ENCODE measurements around the gene PCNX2.

The PCNX2 gene

DNA sequence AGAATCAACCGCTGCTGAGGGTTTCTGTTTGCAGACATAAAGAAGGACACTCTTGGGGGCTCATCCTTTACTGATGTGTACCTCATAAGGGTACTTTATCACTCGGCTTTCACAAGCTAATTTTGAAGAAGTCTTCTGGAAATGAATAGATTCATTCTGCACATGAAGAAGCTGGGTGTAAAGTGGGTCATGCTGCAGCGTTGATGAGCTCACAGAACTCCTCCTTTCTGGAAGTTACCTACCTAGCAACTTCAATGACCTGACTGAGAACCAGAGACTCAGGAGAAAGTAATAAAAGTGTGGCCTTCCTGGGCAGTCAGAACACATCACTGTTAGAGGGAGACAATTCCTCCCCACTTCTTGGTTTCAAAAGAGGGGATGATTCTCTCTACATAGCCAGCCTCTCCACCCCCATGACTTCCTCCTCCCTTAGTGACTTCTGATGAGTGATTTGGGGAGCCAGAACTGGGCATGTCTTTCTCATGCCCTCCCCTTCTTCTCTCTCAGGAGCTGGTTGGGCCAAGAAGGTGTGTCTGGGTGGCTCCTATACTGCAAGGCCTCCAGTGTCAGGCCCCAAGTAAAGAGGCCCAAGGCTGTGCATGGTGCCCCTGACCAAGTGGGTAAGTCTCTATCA is 27.0 kb downstream of the PCNX2 start:
- no peak for DNase-seq (ENCODE audit: extremely low read depth in 1 of 2, low read depth in 1 of 2)

DNA sequence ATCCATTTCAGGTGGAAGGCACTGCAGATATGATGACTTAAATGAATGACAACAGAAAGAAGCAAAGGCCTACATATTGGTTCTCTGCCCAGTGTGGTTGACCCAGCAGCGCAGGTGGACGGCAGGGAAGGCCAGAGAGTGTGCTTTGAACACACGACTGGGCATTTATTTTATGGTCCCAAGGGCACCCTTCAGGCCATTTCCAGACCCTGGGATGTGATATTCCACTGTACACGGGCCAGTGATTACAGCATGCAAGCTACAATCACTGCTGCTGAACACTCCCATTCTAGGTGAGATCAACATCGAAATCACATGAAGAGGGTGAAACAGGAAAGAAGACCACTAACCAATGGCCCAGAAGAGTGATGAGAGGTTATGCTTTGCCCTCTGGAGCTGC is 33.8 kb downstream of the PCNX2 start:
- no peak for DNase-seq (ENCODE audit: extremely low read depth in 1 of 2, low read depth in 1 of 2)

DNA sequence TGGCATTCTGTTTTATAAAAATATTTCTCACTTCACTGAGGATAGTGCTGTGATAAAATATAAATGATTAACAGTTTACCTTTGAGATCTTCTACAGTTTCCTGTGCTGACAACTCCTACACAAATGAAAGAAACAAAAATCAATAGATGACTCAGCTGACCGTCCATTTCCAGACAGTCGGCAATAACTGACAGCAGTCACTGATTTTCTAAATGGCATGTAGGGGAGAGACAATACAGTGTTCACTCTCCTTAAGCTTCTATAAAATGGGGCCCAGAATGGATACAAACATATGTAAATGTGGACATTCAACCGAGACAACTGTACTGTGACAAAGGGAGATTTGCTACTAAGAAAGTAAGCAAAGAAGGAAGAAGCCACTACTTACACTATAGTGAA is 34.3 kb downstream of the PCNX2 start:
- DNase-seq (ENCODE audit: extremely low read depth in 1 of 2, low read depth in 1 of 2): no peak

DNA sequence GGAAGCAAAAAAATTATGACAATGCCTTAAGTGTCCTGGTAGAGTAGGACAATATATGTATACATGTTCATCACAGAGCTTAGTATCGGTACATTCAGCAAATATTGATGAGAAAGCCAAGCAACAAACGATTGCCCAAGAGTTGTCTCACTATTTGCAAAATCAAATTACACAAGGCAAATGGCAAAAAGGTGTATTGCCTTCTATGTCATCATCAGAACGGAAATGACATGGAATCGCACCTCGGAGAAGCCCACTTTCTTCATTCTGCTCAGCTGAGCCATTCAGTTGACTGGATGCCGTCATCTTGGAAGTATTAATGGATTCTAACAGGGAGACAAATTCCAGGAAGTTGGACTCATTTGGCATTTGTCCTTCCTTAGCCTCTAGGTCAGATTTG is 37.7 kb downstream of the PCNX2 start:
- no peak for DNase-seq (ENCODE audit: extremely low read depth in 1 of 2, low read depth in 1 of 2)

DNA sequence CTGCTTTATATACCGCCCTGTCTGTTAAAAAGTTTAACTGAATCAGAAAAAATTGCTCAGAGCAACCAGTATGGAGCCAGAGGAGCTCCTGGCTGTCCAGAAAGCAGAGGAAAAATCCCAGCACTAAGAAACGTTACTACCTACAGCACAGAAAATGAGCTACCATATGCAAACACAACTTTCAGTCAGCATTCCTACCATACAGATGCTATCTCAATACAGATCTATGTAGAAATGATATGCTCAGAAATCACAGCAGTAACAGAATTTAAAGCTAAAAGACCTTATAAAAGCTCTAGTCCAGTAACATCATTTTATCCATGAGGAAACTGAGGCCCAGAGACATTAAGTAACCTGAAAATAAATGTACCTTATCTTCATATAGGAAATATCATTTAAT is 38.7 kb downstream of the PCNX2 start:
- no peak for DNase-seq (ENCODE audit: extremely low read depth in 1 of 2, low read depth in 1 of 2)

DNA sequence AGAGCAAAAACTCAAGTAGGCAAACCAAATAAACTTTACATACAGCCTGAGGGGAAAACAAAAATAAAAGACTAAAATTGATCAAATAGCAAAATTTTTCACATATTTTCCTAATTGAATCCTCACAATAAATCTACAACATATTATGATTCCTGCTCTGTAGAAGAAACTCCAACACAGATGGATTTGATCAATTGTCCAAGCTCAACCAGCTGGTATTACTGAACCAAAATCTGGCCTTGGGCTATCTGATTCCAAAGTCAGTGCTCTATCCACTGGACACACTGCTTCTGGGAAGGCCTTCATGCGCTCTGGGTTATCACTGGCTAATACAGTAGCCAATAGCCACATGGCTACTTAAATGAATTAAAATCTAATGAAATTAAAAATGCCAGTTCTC is 39.3 kb downstream of the PCNX2 start:
- DNase-seq (ENCODE audit: extremely low read depth in 1 of 2, low read depth in 1 of 2): no peak

DNA sequence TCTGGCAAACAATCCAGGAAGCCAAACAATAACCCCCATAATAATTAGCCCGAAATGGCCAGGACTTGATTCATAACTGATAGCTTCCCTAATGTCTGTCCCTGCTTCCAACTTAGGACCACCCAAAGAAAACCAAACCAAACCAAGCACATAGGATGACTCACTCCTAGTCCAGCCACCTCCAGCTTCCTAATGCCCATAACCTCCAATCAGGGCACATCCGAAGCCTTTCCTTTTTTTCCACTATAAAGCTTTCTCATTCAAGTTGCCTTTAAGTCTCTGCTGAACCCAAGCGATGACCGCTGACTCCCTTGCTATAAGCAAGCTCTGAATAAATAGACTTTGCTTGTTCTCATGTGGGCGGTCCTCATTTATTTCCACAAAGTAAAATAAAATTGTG is 40.4 kb downstream of the PCNX2 start:
- DNase-seq (ENCODE audit: extremely low read depth in 1 of 2, low read depth in 1 of 2): no peak

DNA sequence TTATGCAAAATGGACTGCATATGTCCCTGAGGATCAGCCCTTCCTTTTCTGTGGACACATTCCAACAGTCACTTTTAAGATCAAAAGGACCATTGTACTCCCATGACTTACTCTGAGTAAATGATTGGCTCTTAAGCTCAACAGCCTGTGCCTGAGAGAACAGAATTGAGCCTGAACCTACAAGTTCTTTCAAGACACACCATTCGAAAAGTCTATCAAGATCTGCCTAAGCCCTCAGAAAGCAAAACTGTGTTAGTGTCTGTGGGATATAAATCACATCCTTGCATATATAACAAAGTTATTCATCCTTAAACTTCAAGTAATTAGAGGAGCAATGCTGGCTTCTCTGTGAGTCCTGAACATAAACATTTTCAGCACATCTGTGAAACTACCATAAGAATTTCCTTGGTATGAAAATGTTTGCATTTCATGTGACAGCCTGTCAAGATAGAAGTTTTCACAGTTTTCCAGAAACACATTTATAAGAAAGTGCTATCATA is 41.6 kb downstream of the PCNX2 start:
- no peak for DNase-seq (ENCODE audit: extremely low read depth in 1 of 2, low read depth in 1 of 2)

DNA sequence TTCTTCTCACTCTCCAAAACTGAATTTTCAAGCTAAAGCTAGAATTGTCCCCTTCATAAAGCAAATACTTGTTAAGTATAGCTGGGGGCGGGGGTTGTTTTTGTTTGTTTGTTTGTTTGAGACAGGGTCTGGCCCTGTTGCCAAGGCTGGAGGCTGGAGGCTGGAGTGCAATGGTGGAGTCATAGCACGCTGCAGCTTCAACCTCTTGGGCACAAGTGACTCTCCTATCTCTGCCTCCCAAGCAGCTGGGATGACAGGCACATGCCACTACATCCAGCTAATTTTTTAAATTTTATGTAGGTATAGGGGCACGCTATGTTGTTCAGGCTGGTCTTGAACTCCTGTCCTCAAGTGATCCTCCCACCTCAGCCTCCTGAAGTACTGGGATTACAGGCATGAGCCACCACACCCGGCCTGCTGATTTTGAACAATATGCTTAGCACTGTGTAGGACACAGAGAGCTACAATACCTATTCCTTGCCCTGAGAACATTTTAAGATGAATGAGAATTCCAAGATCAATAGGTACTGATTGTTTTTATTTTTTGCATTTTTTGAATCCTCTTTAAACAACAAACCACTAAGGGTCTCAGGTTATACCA is 42.2 kb downstream of the PCNX2 start:
- DNase-seq (ENCODE audit: extremely low read depth in 1 of 2, low read depth in 1 of 2): no peak

DNA sequence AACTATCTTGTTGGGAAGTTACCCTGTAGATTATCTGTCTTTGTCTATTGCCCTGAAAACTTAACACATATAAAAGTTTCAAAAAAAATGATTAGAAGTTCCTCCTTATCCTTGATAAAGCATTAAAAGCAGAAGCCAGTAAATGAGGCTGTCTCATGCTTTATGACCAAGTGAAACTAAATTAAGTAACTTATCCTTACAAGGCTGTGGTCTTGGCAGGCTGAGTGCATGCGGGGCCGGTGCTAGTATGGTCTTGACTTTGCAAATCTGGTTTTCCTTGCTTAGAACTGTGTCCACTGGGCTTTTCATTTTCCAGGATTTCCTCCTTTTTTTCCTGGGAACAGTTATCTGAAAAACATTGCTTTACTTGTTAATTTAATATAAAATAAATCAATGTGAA is 43.1 kb downstream of the PCNX2 start:
- DNase-seq (ENCODE audit: extremely low read depth in 1 of 2, low read depth in 1 of 2): no peak

DNA sequence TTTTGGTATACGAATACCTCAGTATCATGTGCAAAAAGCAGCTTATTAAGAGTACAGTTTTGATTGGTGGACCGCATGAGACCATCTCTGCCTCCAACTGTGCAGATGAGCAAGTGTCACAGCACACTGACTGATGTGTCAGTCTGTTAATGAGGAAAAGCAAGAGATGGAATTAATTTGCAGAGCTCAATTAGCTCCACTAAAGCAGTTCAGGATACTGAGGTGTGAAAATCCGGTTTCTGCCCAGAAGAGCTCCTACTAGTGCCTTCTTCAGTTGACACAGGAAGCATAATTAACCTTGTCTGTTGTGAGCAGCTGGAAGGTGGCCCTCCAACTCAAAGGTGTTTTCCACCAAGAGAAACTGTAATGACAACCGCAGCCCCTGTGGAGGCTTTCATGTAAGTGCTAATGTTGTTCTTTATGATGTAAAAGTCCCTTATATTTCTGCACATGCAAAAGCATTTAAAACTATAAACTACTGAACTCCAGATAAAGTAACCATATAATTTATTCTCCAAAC is 44.3 kb downstream of the PCNX2 start:
- DNase-seq (ENCODE audit: extremely low read depth in 1 of 2, low read depth in 1 of 2): no peak

DNA sequence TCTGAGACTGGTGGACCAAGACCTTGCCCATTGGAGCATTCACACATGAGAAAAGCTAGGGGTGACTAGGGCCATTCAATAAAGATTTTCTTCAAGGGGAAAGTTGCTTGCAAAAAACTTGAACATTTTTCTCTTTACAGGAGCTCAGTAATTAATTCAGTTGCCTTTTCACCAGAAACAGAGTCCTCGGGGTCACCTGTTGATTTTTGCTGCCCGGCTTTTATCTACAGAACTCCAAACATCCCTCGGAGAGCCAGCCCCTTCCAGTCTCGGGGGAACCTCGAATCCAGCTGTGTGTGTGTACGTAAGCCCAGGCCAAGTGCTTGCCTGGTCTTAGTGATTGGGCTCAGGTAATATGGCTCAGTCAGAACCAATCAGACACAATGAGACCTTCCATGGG is 47.5 kb downstream of the PCNX2 start:
- DNase-seq (ENCODE audit: extremely low read depth in 1 of 2, low read depth in 1 of 2): no peak

DNA sequence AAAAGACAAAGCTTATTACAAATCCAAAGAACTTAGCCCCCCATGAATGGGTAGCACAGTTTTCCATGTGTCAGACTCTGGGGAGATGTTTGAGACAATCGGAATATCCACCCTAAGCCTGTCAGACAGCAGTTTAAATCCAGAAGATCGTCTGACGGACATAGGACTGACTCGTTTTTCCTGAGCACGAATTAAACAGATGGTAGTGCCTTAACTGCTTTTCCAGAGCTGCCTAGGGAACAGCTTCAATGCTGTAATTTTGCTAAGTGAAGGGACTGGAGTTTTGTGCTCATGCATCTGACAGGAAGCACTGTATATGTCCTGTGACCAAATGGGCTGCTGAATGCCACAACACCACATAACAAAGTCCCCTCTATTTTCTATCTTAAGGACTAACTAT is 48.6 kb downstream of the PCNX2 start:
- no peak for DNase-seq (ENCODE audit: extremely low read depth in 1 of 2, low read depth in 1 of 2)

DNA sequence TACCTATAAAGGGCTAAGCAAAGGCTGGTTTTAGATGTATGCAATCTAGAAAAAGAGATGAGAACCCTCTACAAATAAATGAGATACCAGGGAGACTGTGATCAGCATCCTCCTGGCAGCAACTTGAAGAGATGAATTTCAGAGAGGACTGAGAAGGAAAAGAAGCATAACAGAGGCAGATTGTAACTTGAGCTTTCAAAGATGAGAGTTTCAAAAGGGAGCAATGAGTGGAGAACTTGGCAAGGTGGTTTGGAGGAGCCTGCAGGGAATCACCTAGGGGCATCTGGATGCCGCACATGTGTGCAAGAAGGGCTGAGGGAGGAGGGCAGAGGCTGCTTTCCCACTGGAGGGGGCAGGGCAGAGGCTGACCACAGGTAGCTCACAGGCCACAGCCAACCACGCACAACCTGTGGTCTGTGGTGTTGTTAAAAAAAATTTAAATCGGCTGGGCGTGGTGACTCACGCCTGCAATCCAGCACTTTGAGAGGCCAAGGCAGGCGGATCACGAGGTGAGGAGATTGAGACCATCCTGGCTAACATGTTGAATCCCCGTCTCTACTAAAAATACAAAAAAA is 50.2 kb downstream of the PCNX2 start:
- no peak for DNase-seq (ENCODE audit: extremely low read depth in 1 of 2, low read depth in 1 of 2)

DNA sequence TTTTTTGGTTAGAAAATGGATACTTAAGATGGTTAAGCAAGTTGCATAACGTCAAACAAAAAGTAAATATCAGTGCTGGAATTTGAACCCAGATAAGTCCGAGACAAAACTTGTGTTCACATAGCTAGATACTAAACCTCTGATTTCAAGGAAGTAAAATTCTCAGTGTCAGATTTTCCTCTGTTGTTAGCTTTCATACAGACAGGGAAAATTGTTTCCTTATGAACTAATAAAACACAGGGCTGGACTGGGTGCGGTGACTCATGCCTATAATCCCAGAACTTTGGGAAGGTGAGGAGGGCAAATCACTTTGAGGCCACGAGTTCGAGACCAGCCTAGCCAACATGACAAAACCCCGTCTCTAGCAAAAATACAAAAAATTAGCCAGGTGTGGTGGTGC is 51.3 kb downstream of the PCNX2 start:
- no peak for DNase-seq (ENCODE audit: extremely low read depth in 1 of 2, low read depth in 1 of 2)

DNA sequence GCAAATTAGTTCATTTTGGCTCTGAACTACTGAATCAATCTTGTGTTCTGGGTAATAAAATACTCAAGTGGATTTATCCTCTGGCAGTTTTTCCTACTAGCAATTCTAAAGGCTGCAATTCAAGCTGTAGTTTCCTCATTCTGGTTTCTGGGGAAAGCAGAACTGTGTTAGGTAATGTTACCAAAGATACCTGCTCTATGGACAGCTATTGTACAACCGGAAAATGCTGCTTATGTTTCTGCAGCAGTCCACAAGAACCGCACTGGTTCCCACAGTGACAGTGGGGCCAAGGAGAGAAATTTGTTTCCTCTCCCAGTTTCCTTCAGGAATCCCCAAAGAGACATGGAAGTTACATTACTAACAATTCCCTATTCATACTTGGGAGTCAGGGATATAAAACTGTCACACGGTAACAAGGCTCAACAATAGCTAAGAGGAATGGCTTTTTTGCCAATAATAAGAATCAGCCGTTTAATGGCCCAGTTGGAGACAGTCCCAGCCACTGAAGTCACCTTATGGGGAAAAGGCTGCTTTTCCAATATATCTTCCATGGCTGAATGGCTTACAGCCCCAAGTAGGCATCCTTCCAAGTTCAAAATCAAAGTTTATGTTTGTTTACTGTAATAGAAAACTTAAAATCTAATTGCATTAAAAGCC is 52.6 kb downstream of the PCNX2 start:
- DNase-seq (ENCODE audit: extremely low read depth in 1 of 2, low read depth in 1 of 2): no peak

DNA sequence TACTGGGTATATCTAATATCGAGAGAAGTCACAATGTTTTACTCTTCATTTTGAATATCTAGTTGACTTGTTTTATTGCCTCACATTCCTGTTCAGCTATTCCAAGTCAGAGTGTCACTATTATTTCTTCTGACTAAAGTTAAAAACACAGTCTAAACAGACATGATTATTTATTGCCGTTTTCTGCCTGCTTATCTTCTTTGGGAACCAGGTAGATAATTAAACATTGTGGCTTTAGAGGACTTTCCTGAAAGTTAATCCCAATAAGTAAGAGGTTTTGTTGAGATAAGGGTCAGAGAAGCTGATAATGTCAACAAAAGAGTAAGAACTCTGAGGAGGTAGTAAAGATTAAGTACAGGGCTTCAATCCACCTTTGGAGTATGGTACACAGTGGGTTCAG is 53.8 kb downstream of the PCNX2 start:
- DNase-seq (ENCODE audit: extremely low read depth in 1 of 2, low read depth in 1 of 2): no peak

DNA sequence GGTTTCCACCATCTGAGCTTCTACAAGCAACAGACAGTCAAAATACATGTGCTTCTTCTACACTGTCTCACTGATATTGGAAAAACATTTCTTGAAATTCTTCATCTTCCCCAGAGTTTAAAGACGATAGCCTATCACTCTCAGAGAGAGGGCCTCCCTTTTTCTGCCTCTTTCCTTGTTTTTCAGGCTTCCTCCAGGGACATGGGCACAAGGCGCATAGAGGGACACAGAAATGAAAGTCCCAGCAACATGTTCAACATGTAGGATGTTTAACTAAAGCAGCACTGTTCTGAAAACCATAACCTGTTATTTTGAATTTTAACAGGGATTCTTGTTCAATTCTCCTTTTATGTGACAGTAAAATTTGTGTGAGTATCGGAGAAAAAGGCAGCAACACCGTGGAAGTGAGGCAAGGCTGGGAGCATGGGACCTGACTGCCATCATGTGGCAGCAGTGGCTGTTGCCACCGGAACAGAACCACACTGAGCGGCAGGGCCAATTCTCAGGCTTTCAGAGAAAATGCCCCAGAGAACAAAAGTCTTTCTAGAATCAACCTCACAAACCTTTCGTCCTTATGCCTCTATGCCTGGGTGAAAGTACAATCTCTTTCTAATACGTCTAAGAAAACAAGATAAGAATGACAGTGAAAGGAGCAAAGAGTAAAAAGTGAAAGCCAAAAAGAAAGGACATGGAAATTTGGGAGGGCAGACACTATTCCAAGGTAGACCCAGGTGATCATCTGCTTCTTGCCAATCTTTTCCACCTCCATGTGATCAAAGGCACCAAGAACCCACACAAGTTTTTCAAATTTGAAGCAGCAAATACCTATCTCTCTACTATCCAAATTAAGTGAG is 54.5 kb downstream of the PCNX2 start:
- DNase-seq (ENCODE audit: extremely low read depth in 1 of 2, low read depth in 1 of 2): no peak

DNA sequence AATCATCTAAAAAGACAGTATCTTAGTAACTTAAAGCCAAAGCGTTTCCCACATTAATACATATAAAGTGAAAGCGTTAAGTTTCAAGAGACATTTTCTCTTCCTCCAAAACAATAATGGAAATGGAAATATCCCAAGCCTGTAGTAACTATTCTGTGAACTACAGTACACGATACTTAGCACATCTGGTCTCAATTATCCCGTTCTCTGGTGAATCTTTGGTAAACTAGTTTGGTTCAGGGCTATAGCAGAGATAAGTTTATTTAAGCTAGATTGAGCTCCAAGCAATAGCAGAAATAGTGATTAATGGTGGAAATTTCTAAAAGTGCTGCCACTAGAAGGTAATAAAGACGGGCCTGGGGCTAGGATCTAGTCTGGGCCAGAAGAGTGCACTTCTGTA is 55.2 kb downstream of the PCNX2 start:
- DNase-seq (ENCODE audit: extremely low read depth in 1 of 2, low read depth in 1 of 2): no peak

DNA sequence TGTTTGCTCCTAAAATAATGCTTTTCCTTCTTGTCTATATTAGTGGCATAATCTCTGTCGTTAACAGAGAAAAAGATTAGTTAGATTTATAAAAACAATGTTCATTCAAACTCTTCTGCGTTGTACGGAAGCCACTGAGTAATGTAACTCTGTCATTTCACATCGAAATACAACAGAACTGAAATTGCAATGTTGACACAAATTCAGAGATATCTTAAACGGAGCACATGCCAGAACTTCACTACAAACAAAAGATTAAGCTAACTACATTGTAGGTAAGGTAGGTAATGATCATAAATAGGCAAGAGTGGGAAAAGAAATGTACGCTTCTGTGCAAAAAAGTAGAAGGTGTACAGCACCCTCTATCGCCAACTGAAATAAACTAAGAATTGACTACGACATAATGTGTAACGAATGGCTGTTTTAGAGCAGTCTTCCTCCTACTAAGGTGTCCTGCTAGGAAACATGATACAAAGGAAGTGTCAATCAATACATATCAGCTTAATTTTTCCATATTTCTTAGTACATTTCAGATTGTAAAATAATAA is 56.6 kb downstream of the PCNX2 start:
- DNase-seq (ENCODE audit: extremely low read depth in 1 of 2, low read depth in 1 of 2): no peak

DNA sequence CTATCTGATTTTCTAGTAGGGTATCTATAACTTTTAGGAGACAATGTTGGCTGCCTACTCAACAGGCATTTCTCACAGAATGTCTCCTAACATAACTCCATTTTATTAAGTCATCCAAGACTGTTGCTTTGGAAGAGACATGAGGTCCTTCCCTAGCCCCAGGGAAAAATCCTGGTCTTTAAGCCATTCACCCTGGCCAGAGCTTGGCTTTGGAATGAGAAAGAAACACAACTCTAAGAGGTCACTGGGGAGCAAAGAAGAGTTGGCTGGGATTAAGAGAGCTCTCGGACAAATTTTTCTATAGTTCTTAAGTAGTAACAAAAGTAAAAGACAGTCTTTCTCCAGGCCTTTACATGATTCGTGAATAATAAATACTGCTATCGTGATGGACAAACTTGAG is 57.9 kb downstream of the PCNX2 start:
- no peak for DNase-seq (ENCODE audit: extremely low read depth in 1 of 2, low read depth in 1 of 2)
